Mucosa of gallbladder (tissue), 1 donor: ENCODE measurements around the gene CFAP251. TPM values are rescaled to one million over a fixed set of nuclear protein-coding genes. Genes with fewer than 3 reads are reported as not detected.

Source experiments
- DNase-seq: peaks from one replicate; pipeline ENCODE4 v3.0.0-alpha.2; 2020; ENCODE audit warnings: low spot score
- total RNA-seq: library from RNA; stranded (reverse); gene quantifications from one replicate; pipeline ENCODE4 v1.2.1, GENCODE V29; 2021
- donor health status: DM: no; HTN: no; CAD: no.

CFAP251 gene
- total RNA-seq, 1 donor from 2014 or later = 7.0 TPM

GRCh38 chr12:122051231-122051876 is 133.0 kb downstream of the CFAP251 start:
- no peak for DNase-seq

GRCh38 chr12:122052285-122052684 is 133.9 kb downstream of the CFAP251 start:
- DNase-seq = no peak

Other genes starting within 250 kb of the CFAP251 start
- 0.69 TPM for gene MORN3, start 248.9 kb upstream of the CFAP251 start, total RNA-seq
- gene TMEM120B, start 205.8 kb upstream of the CFAP251 start, total RNA-seq = 11.6 TPM
- gene RHOF, start 124.9 kb upstream of the CFAP251 start, total RNA-seq = 30.8 TPM
- gene SETD1B, start 114.6 kb upstream of the CFAP251 start, total RNA-seq = 35.5 TPM
- gene HPD, start 59.7 kb upstream of the CFAP251 start, total RNA-seq = 2.8 TPM
- 48.8 TPM for gene PSMD9, start 29.8 kb upstream of the CFAP251 start, total RNA-seq
- gene BCL7A, start 103.3 kb downstream of the CFAP251 start, total RNA-seq = 17.7 TPM
- 89.7 TPM for gene MLXIP, start 160.2 kb downstream of the CFAP251 start, total RNA-seq